GM18508 (cell line): ENCODE results near the gene GPR176.

Experiments
- ATAC-seq: cut with Tn5 transposase; IDR thresholded peaks from one replicate; pipeline ENCODE4 v1.9.1; 2021; ENCODE audit warnings: moderate number of reproducible peaks; ENCODE audit not compliant: insufficient read depth, unreplicated experiment

Gene GPR176

DNA sequence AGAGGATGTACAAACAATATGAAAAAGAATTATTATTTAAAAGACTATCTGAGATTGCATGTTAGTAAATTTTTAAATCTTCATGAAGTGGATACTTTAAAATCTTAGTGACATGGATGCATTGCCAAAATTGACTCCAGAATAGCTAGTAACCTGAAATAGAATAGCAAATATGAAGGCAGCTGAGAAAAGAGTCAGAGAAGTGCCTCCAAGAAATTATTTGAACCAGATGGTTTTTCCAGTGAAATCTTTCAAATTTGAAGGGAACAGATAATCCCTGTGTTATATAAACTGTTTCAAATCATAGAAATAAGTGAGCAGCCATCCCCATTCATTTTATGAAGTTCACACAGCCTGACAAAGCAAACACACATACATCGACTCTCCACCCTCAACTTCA lies 167.1 kb downstream of the GPR176 start:
- ATAC-seq = no peak

DNA sequence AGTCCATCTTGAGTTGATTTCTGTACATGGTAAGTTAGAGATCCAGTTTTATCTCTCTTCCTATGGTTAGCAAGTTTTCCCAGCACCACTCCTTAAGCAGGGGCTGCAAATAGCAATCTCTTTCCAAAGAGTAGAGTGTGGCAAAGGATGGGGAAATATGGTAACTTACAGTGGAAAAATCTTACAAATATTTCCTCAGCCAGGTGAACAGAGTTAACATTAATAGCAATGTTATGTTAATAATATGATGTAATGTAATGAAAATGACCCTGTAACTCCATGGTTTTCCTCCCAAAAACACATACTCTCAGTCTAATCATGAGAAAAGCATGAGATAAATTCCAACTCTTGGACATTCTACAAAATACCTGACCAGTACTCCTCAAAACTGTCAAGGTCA lies 167.8 kb downstream of the GPR176 start:
- ATAC-seq = no peak
